HAP-1 (cell line): ENCODE data around the gene C16orf89.
A peak's percentile ranks its signal among the peaks of the same experiment; 100 is the strongest.
"Not testable (repeated sequence)": the region's sequence is repeated elsewhere in the genome, so short reads cannot be mapped to it uniquely, and the experiment has no call there.

Experiments used
- DNase-seq, 2 experiments: peaks; one replicate each; pipeline ENCODE4 v3.0.0-alpha.2; 2016 to 2020; ENCODE audit warnings: low spot score in 2 of 2
- H3K27me3 ChIP-seq: fragments of 250-450 bp; sonication (Bioruptor Pico); 2 replicates; pipeline ENCODE4 v1.5.1; 2020; ENCODE audit warnings: low read depth, mild to moderate bottlenecking, moderate library complexity
- H3K36me3 ChIP-seq: fragments of 250-450 bp; sonication (Bioruptor Pico); replicated peaks from 2 replicates; pipeline ENCODE4 v1.5.1; 2020; ENCODE audit warnings: mild to moderate bottlenecking
- H3K4me1 ChIP-seq: fragments of 250-450 bp; sonication (Bioruptor Pico); 2 replicates; pipeline ENCODE4 v1.5.1; 2020; ENCODE audit warnings: mild to moderate bottlenecking
- H3K4me3 ChIP-seq: fragments of 250-450 bp; sonication (Bioruptor Pico); 2 replicates; pipeline ENCODE4 v1.5.1; 2020; ENCODE audit warnings: mild to moderate bottlenecking, moderate library complexity
- H3K9me3 ChIP-seq: fragments of 250-450 bp; sonication (Bioruptor Pico); 2 replicates; pipeline ENCODE4 v1.5.1; 2020; ENCODE audit warnings: mild to moderate bottlenecking, moderate library complexity
- in situ Hi-C: fragments of 300-500 bp; cut with MboI; formaldehyde crosslinking; loops from 3 replicates; pipeline ENCODE4 v1.14.3; 2020; ENCODE audit warnings: low sequenced_read_pairs, inconsistent platforms, mixed read lengths

C16orf89 gene

GRCh38 chr16:5062051-5062450, 3.7 kb downstream of the C16orf89 start:
- no peaks in the 10 kb centered on the region for H3K4me1 ChIP-seq
- DNase-seq = no peak
- no peaks in the 10 kb centered on the region for H3K9me3 ChIP-seq
- in situ Hi-C loops = no loop called here
- H3K4me3 ChIP-seq = no peak overlapping the region
- peaks cover 31% of the 10 kb centered on the region for H3K27me3 ChIP-seq
- H3K36me3 ChIP-seq = no peaks in the 10 kb centered on the region

DNA sequence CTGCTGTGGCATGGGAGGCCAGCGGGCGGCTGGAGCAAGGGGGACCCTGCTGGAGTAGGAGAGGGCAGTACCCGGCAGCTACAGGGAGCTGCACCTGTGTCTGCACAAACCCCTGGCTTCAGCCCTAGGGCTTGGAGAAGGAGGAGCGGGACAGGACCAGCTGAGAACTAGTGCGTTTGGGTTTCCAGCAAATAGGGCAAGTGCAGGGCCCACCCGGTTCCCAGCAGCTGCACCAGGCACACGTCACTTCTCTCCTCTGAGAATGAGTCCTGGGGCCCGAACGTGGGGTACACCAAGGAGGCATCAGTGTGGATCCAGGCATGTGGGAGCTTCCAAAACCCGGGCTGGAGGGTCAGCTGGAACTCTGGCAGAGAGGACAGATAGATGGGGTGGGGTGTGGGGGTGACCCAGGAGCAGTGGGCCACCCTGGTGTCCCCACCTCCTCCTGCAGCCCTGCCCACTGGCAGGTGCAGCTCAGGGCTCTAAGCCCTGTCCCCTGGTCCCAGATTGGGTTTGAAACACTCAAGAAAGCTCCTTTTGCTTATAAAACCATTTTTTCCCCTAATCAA, 5.6 kb downstream of the C16orf89 start:
- Histone ChIP-seq H3K4me3 (no peak overlapping the region), H3K4me1 (no peaks in the 10 kb centered on the region), H3K36me3 (no peaks in the 10 kb centered on the region), H3K9me3 (no peaks in the 10 kb centered on the region), H3K27me3 (peaks cover 18% of the 10 kb centered on the region)
- no peak for DNase-seq
- in situ Hi-C loops = no loop called here

GRCh38 chr16:5059386-5060072, 6.2 kb downstream of the C16orf89 start:
- H3K9me3 ChIP-seq = no peaks in the 10 kb centered on the region
- H3K27me3 ChIP-seq = peaks cover 12% of the 10 kb centered on the region
- H3K36me3 ChIP-seq = no peaks in the 10 kb centered on the region
- DNase-seq = no peak
- no peak overlapping the region for H3K4me3 ChIP-seq
- in situ Hi-C loops = no loop called here
- H3K4me1 ChIP-seq = no peaks in the 10 kb centered on the region

GRCh38 chr16:5058476-5058875, 7.3 kb downstream of the C16orf89 start:
- peaks cover 9% of the 10 kb centered on the region for H3K27me3 ChIP-seq
- no peaks in the 10 kb centered on the region for H3K4me1 ChIP-seq
- in situ Hi-C loops = no loop called here
- H3K36me3 ChIP-seq = no peaks in the 10 kb centered on the region
- DNase-seq = peak in 1 of 2 experiments; percentile 45
- H3K9me3 ChIP-seq = no peaks in the 10 kb centered on the region
- H3K4me3 ChIP-seq = no peak overlapping the region

DNA sequence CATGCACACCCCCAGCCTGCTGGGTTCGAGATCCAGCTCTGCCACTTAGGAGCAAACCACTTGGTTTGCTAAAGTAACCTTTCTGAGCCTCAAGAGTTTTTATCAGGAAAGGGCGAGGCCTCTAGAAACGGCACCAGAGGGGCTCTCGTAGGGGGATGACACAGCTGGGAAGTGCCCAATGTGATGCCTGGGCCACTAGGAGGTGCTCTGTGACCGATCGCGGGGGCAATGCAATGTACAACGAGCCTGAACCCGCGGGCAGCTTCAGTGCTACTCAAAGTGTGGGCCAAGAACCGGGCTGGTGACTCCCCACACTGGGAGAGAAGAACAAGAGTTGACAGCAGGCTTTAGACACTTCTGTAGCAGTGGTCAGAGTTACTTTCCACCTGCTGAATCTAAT, 9.4 kb downstream of the C16orf89 start:
- H3K4me1 ChIP-seq = no peaks in the 10 kb centered on the region
- H3K27me3 ChIP-seq = 0 out of 2 replicates have a peak, but pooled peaks cover 2% of the 10 kb centered on the region
- no peak overlapping the region for H3K4me3 ChIP-seq
- no peaks in the 10 kb centered on the region for H3K9me3 ChIP-seq
- H3K36me3 ChIP-seq = no peaks in the 10 kb centered on the region
- in situ Hi-C loops = no loop called here
- peak; percentile 18 to 68 for DNase-seq

DNA sequence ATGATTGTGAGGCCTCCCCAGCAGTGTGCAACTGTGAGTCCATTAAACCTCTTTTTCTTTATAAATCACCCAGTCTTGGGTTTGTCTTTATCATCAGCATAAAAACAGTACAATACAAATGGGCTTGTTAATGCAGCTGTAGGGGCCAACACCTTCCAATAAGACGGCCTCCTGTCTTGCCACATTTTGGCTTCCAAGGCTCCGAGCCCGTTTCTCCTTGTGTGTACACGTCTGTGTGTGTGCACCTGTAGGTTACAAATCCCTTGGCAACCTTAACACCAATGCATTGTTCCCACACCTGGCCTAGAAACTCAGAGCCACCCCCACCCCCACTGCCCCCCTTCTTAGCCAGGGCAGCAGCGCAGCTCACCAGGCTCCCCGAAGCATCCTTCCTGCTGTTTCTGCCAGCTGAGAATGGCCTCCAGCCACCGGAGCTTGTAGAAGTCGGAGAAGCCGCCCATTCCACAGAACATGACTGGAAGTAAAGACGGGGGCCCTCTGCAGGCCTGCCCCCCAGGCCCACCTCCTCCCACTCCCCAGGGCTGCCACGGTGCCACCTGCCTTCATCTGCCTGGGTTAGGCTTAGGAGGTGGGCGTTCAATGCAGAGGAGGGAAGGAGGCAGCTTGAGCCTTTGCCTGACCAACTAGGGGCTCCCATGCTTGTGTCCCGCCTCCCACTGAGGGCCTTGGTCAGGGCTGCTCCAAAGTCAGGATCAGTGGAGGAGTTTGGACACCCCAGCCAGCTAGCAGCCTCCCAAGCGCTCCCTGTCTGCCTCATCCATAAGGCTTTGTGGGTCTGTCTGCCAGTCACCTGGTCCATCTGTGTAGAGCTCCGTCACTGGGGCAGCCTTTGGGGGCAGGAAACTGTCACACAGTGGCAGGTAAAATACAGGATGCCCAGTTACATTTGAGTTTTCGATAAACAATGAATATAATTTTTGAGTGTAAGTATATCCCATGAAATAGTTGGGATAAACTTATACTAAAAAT, 10.6 kb downstream of the C16orf89 start:
- in situ Hi-C loops = no loop called here
- DNase-seq = no peak

GRCh38 chr16:5046914-5047313, 18.8 kb downstream of the C16orf89 start:
- no peak overlapping the region for H3K4me3 ChIP-seq
- H3K4me1 ChIP-seq = no peaks in the 10 kb centered on the region
- H3K9me3 ChIP-seq = no peaks in the 10 kb centered on the region
- H3K36me3 ChIP-seq = no peaks in the 10 kb centered on the region
- DNase-seq = no peak
- peaks cover 9% of the 10 kb centered on the region for H3K27me3 ChIP-seq
- in situ Hi-C loops = no loop called here

More for the DNA sequence above, 10.6 kb downstream of the C16orf89 start:
- Histone ChIP-seq H3K36me3 (no peaks in the 10 kb centered on the region), H3K4me3 (no peak overlapping the region), H3K4me1 (no peaks in the 10 kb centered on the region), H3K9me3 (no peaks in the 10 kb centered on the region), H3K27me3 (0 out of 2 replicates have a peak, but pooled peaks cover 3% of the 10 kb centered on the region)

GRCh38 chr16:5045499-5046115, 20.1 kb downstream of the C16orf89 start:
- Histone ChIP-seq H3K4me1 (no peaks in the 10 kb centered on the region), H3K9me3 (no peaks in the 10 kb centered on the region), H3K4me3 (no peak overlapping the region), H3K36me3 (no peaks in the 10 kb centered on the region), H3K27me3 (peaks cover 20% of the 10 kb centered on the region)
- DNase-seq = no peak
- in situ Hi-C loops = no loop called here

GRCh38 chr16:5044581-5044980, 21.2 kb downstream of the C16orf89 start:
- in situ Hi-C loops, DNase-seq, H3K4me1 ChIP-seq, H3K9me3 ChIP-seq, H3K36me3 ChIP-seq, H3K4me3 ChIP-seq: not testable (repeated sequence)
- peaks cover 20% of the 10 kb centered on the region for H3K27me3 ChIP-seq

DNA sequence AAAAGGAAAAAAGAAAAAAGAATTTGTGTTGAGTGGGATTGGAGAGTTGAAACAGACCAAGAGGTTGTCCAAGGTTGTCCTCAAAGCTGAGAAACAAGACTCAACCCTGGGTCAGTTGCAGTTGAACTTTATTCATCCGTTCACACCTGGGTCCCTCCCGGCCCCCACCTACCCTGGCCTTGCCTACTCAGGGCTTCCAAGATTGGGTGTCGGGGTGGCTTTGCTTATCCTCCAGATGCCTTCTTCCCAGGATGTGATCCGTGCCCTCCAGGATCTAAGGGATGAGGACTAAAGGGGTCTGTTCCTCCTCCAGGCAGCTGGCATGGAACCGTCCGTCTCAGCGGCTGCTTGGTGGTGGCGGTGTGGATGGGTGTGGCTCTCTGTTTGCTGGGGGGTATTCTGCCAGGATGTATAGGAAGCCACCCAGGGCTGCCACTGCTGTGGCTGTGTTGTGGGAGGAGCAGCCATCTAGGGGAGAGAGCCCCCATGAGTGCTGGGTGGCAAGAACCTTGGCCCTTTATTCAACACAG, 21.7 kb downstream of the C16orf89 start:
- H3K4me3 ChIP-seq = no peak overlapping the region
- H3K36me3 ChIP-seq = no peaks in the 10 kb centered on the region
- no peak for DNase-seq
- H3K4me1 ChIP-seq = no peaks in the 10 kb centered on the region
- H3K27me3 ChIP-seq = peaks cover 20% of the 10 kb centered on the region
- no peaks in the 10 kb centered on the region for H3K9me3 ChIP-seq
- in situ Hi-C loops = no loop called here

GRCh38 chr16:5042574-5043171, 23.1 kb downstream of the C16orf89 start:
- no peak for DNase-seq
- no peak overlapping the region for H3K4me3 ChIP-seq
- H3K36me3 ChIP-seq = no peaks in the 10 kb centered on the region
- no peaks in the 10 kb centered on the region for H3K9me3 ChIP-seq
- H3K4me1 ChIP-seq = no peaks in the 10 kb centered on the region
- in situ Hi-C loops = no loop called here
- peaks cover 20% of the 10 kb centered on the region for H3K27me3 ChIP-seq

DNA sequence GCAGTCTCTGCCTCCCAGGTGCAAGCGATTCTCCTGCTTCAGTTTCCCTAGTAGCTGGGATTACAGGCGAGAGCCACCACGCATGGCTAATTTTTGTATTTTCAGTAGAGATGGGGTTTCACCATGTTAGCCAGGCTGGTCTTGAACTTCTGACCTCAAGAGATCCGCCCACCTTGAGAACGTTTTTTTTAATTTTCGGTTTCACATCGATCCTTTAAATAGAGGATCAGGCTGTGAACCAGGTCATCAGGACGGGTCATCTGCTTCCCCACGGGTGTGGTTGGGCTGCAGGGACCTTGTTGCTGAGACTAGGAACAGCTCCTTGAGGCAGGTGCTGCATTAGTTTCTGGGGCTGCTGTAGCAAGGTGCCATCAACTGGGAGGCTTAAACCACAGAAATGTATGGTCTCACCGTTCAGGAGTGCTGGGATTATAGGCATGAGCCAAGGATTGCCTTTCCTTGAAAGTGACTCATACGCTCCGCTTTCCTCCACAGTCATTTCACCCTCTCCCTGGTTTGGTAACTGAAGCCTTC, 24.1 kb downstream of the C16orf89 start:
- no peak for DNase-seq
- Histone ChIP-seq H3K9me3 (no peaks in the 10 kb centered on the region), H3K36me3 (no peaks in the 10 kb centered on the region), H3K4me1 (no peaks in the 10 kb centered on the region), H3K4me3 (no peak overlapping the region), H3K27me3 (peaks cover 20% of the 10 kb centered on the region)
- in situ Hi-C loops = no loop called here

DNA sequence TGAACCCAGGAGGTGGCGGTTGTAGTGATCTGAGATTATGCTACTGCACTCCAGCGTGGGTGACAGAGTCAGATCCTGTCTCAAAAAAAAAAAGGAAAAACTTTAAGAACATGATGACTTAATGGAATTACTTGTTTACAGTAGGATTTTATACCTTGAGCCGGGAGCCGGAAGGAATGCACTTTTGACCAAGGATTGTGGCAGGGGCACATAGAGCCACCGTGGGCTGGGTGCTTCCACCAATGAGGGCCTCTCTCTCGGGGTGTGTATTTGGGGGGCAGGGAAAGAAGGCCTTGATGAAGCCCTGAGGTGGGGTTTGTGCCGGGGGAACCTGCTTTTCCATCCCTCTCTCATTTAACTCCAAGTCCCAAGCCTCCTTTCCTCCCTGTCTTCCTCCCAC, 25.3 kb downstream of the C16orf89 start:
- no peaks in the 10 kb centered on the region for H3K9me3 ChIP-seq
- no peak for DNase-seq
- H3K27me3 ChIP-seq = peaks cover 20% of the 10 kb centered on the region
- in situ Hi-C loops = no loop called here
- no peak overlapping the region for H3K4me3 ChIP-seq
- no peaks in the 10 kb centered on the region for H3K36me3 ChIP-seq
- H3K4me1 ChIP-seq = no peaks in the 10 kb centered on the region
